ENCODE results near the gene SELP. TPM values are rescaled to one million over a fixed set of nuclear protein-coding genes. Genes with fewer than 3 reads are reported as not detected.

SELP gene
- total and polyA plus RNA-seq, 2 of the 13 experiments (the other 11 are each of a cell fraction or from before 2014, with no cell fraction given): 0.11 TPM; not detected in 1

GRCh38 chr1:169610108-169610507, 19.8 kb downstream of the SELP start:
- Histone ChIP-seq H3K4me3 (replicated peaks in 1 of 3; ENCODE audit: insufficient read depth in 1 of 3, low read depth in 2 of 3, low read length in 3 of 3) (no peak overlapping the region), H3K79me2 (ENCODE audit: insufficient read depth, low read length) (no peaks in the 10 kb centered on the region), H3K27ac (ENCODE audit: extremely low read length, insufficient read depth, low read length) (no peak overlapping the region), H3K9ac (ENCODE audit: insufficient read depth, low read depth, low read length) (no peak overlapping the region), H3K4me1 (ENCODE audit: insufficient read depth, low read length) (peaks cover 3% of the 10 kb centered on the region), H4K20me1 (ENCODE audit: insufficient read depth, low read length) (no peaks in the 10 kb centered on the region), H3K9me3 (ENCODE audit: low read length) (no peaks in the 10 kb centered on the region), H3K4me2 (ENCODE audit: low read depth, low read length) (no peak overlapping the region), H2AFZ (ENCODE audit: low read length) (no peak overlapping the region), H3K27me3 (ENCODE audit: control insufficient read depth in 1 of 2, insufficient read depth in 2 of 2, low read length in 2 of 2) (peaks cover 0 to 19% of the 10 kb centered on the region in 2 experiments; a peak in 3 of 5 replicates), H3K36me3 (replicated peaks in 1 of 2; ENCODE audit: control insufficient read depth in 1 of 2, insufficient read depth in 2 of 2, low read length in 2 of 2) (no peaks in the 10 kb centered on the region)
- POLR2A ChIA-PET: no interaction called here
- BruUV-seq (replicated peaks): no TSS peak
- peak; percentile 46; the same call in 1 of the 3 replicates for ATAC-seq
- FAIRE-seq: no peak
- TF ChIP-seq PRDM15 (CRISPR knock-in tag; IDR thresholded peaks at IDR 0.05): peak; percentile 32; the same call in 1 of the 2 replicates
- TF ChIP-seq ZNF572 (CRISPR knock-in tag; IDR thresholded peaks at IDR 0.05): no peak
- TF ChIP-seq TAF1 (CRISPR knock-in tag; IDR thresholded peaks at IDR 0.05): no peak
- CTCF ChIA-PET (ENCODE audit: low intra/inter-chr PET ratio, low total read pairs): no interaction called here
- intact Hi-C loops (cut with micrococcal nuclease; ENCODE audit: unreplicated experiment): no loop called here
- no peak for DNase-seq (ENCODE audit: low spot score)
- in situ Hi-C loops (cut with HindIII; ENCODE audit: extremely low pct_ligation_motif_present, low pct_unique_long_range_greater_than_20kb): no loop called here
- WGBS (ENCODE audit: low lambda C conversion rate): 0% methylated on average over 1 of the region's 1 CpG

DNA sequence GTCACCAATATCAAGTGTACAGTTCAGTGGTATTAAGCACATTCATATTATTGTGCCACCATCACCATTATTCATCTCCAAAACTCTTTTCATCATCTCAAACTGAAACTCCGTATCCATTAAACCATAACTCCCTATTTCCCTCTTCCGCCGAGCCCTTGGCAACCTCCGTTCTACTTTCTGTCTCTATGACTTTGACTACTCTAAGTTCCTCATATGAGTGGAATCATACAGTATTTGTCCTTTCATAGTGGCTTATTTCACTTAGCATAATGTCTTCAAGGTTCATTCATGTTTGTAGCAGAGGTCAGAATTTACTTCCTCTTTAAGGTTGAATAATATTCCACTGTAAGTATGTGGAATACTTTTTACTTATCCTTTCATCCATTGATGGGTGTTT, 21.7 kb downstream of the SELP start:
- H3K27me3 ChIP-seq (ENCODE audit: control insufficient read depth in 1 of 2, insufficient read depth in 2 of 2, low read length in 2 of 2): peaks cover 0 to 10% of the 10 kb centered on the region in 2 experiments; a peak in 2 of 5 replicates
- POLR2A ChIA-PET: no interaction called here
- intact Hi-C loops (cut with micrococcal nuclease; ENCODE audit: unreplicated experiment) (no loop called here), in situ Hi-C loops (cut with HindIII; ENCODE audit: extremely low pct_ligation_motif_present, low pct_unique_long_range_greater_than_20kb) (no loop called here)
- no peak overlapping the region for H3K4me2 ChIP-seq (ENCODE audit: low read depth, low read length)
- H3K36me3 ChIP-seq (replicated peaks in 1 of 2; ENCODE audit: control insufficient read depth in 1 of 2, insufficient read depth in 2 of 2, low read length in 2 of 2): no peaks in the 10 kb centered on the region
- CTCF ChIA-PET (ENCODE audit: low intra/inter-chr PET ratio, low total read pairs): no interaction called here
- 80% methylated on average over 4 of the region's 4 CpGs for WGBS (ENCODE audit: low lambda C conversion rate)
- no peak for FAIRE-seq
- no peak for DNase-seq (ENCODE audit: low spot score)
- no peaks in the 10 kb centered on the region for H4K20me1 ChIP-seq (ENCODE audit: insufficient read depth, low read length)
- peaks cover 10% of the 10 kb centered on the region for H3K4me1 ChIP-seq (ENCODE audit: insufficient read depth, low read length)
- H2AFZ ChIP-seq (ENCODE audit: low read length): no peak overlapping the region
- no peak overlapping the region for H3K4me3 ChIP-seq (replicated peaks in 1 of 3; ENCODE audit: insufficient read depth in 1 of 3, low read depth in 2 of 3, low read length in 3 of 3)
- H3K9ac ChIP-seq (ENCODE audit: insufficient read depth, low read depth, low read length): no peak overlapping the region
- no peaks in the 10 kb centered on the region for H3K79me2 ChIP-seq (ENCODE audit: insufficient read depth, low read length)
- ATAC-seq: no peak
- no TSS peak for BruUV-seq (replicated peaks)
- no peak overlapping the region for H3K27ac ChIP-seq (ENCODE audit: extremely low read length, insufficient read depth, low read length)
- no peak for TF ChIP-seq FOXM1 (CRISPR knock-in tag; IDR thresholded peaks at IDR 0.05)
- no peaks in the 10 kb centered on the region for H3K9me3 ChIP-seq (ENCODE audit: low read length)

All from HepG2 (cell line).